Ovary (tissue), 9 donors: ENCODE measurements around the gene AVPI1. TPM values are rescaled to one million over a fixed set of nuclear protein-coding genes. Genes with fewer than 3 reads are reported as not detected.
A peak's percentile ranks its signal among the peaks of the same experiment; 100 is the strongest.

Source experiments
- DNase-seq, 5 donors: peaks; one replicate each; pipeline ENCODE4 v3.0.0-alpha.2; 2019 to 2020
- H3K27ac ChIP-seq, 2 donors: fragments of 200-600 bp; one replicate each; pipeline versions ENCODE4 v1.5.1 to v1.8.0; 2019 to 2022
- H3K27me3 ChIP-seq: fragments of 200-600 bp; one replicate; pipeline ENCODE4 v1.8.0; 2022
- H3K36me3 ChIP-seq: fragments of 200-600 bp; sonication (generic); one replicate; pipeline ENCODE4 v1.5.1; 2019
- H3K4me1 ChIP-seq: one replicate; pipeline ENCODE4 v1.8.1; 2013; ENCODE audit warnings: mild to moderate bottlenecking, moderate library complexity; ENCODE audit not compliant: insufficient read depth
- H3K4me3 ChIP-seq: fragments of 200-600 bp; sonication (generic); one replicate; pipeline ENCODE4 v1.5.1; 2017
- H3K9me3 ChIP-seq, 2 donors: fragments of 200-600 bp in 1 of 2; sonication (generic) in 1 of 2; one replicate each; pipeline versions ENCODE4 v1.5.1 to v1.8.1; 2013 to 2019; ENCODE audit warnings: mild to moderate bottlenecking in 1 of 2, moderate library complexity in 1 of 2
- EP300 ChIP-seq: sonication (generic); formaldehyde crosslinking; IDR thresholded peaks from one replicate; pipeline ENCODE4 v1.6.1; 2017; ENCODE audit warnings: antibody characterized with exemption
- POLR2A ChIP-seq: fragments of 450-650 bp; IDR thresholded peaks from one replicate; pipeline ENCODE4 v1.6.1; 2017; ENCODE audit warnings: antibody characterized with exemption, mild to moderate bottlenecking, moderate library complexity
- WGBS, 3 donors: extraction: QIAGEN DNeasy Blood & Tissue Kit in 1 of 3; methylation state at CpG; one replicate each; pipeline versions ENCODE4 v1.1.5 to v1.1.7; 2013 to 2017; 5-methylcytosine and 5-hydroxymethylcytosine counted together
- intact Hi-C, 4 donors: fragments of 100-400 bp; cut with DNase I; formaldehyde crosslinking; loops; one replicate each; pipeline versions ENCODE4 v1.11.0 to v1.15.1; 2022 to 2023
- polyA plus RNA-seq, 2 donors: library from polyadenylated mRNA; stranded (reverse); fragments of 200-250 nt in 1 of 2; fragments of 350-450 nt in 1 of 2; fragmentation: Illumina TruSeq in 1 of 2; extraction: RNeasy Lipid Tissue Mini Kit (QIAGEN cat#74804) in 1 of 2; gene quantifications; one replicate each; pipeline ENCODE4 v1.2.3, GENCODE V29; 2013 to 2014
- total RNA-seq, 7 donors: library from RNA; depleted of rRNA in 2 of 7; stranded (reverse); fragments of >200 nt in 2 of 7; fragmentation: NEBNext Ultra II Directional in 3 of 7; extraction: Animal tissue kit (Norgen Biotek cat#: 25700) in 3 of 7; gene quantifications; one replicate each; pipeline versions ENCODE4 v1.1.0 to v1.2.4, GENCODE V29; 2016 to 2023
- TF ChIP-seq, protein P1 (sequence below), 3 donors: fragments of 450-650 bp in 2 of 3; fragments of 200-600 bp in 1 of 3; IDR thresholded peaks; one replicate each; pipeline versions ENCODE4 v1.5.1 to v1.8.0; 2016 to 2022; ENCODE audit warnings: antibody characterized with exemption in 3 of 3, mild to moderate bottlenecking in 1 of 3
- donor health status: DM: no; HTN: no; CAD: no; lungs with moderate emphysema.
- donor health status: DM: no; HTN: no; CAD: no.
- donor health status: Bipolar disorder and iron deficiency.
- donor health status: DM: yes; HTN: yes; CAD: no.
- donor health status: DM: no; HTN: no; CAD: no.
- donor health status: DM: yes; HTN: yes; CAD: no.

The AVPI1 gene
- total and polyA plus RNA-seq, 9 donors: 12.0 to 139 (median 29.8) TPM

DNA sequence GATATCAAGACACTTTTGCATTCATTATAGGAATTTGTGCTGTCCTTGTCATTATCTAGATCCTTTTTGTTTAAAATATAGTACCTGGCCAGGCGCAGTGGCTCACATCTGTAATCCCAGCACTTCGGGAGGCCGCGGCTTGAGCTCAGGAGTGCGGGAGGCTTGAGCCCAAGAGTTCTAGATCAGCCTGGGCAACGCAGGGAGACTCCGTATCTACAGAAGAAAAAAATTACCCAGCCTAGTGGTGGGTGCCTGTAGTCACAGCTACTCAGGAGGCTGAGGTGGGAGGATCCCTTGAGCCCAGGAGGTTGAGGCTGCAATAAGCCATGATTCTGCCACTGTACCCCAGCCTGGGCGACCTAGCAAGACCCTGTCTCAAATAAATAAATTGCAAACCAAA, 53.1 kb downstream of the AVPI1 start:
- WGBS, 3 donors: 78 to 91% (median 85%) methylated on average over 8 of the region's 8 CpGs
- Histone ChIP-seq H3K36me3 (no peaks in the 10 kb centered on the region), H3K4me1 (peaks cover 2% of the 10 kb centered on the region), H3K9me3 (no peaks in the 10 kb centered on the region), H3K27ac (peak overlapping the region in 1 of 2 donors; percentile 10), H3K4me3 (peak overlapping the region; percentile 67), H3K27me3 (no peaks in the 10 kb centered on the region)
- no peak for TF ChIP-seq EP300
- TF ChIP-seq, protein P1, sequence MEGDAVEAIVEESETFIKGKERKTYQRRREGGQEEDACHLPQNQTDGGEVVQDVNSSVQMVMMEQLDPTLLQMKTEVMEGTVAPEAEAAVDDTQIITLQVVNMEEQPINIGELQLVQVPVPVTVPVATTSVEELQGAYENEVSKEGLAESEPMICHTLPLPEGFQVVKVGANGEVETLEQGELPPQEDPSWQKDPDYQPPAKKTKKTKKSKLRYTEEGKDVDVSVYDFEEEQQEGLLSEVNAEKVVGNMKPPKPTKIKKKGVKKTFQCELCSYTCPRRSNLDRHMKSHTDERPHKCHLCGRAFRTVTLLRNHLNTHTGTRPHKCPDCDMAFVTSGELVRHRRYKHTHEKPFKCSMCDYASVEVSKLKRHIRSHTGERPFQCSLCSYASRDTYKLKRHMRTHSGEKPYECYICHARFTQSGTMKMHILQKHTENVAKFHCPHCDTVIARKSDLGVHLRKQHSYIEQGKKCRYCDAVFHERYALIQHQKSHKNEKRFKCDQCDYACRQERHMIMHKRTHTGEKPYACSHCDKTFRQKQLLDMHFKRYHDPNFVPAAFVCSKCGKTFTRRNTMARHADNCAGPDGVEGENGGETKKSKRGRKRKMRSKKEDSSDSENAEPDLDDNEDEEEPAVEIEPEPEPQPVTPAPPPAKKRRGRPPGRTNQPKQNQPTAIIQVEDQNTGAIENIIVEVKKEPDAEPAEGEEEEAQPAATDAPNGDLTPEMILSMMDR (IDR thresholded peaks at IDR 0.05): peak in 1 of 3 donors; percentile 18
- intact Hi-C loops: no loop called here
- peak in 1 of 5 donors; percentile 30 for DNase-seq

DNA sequence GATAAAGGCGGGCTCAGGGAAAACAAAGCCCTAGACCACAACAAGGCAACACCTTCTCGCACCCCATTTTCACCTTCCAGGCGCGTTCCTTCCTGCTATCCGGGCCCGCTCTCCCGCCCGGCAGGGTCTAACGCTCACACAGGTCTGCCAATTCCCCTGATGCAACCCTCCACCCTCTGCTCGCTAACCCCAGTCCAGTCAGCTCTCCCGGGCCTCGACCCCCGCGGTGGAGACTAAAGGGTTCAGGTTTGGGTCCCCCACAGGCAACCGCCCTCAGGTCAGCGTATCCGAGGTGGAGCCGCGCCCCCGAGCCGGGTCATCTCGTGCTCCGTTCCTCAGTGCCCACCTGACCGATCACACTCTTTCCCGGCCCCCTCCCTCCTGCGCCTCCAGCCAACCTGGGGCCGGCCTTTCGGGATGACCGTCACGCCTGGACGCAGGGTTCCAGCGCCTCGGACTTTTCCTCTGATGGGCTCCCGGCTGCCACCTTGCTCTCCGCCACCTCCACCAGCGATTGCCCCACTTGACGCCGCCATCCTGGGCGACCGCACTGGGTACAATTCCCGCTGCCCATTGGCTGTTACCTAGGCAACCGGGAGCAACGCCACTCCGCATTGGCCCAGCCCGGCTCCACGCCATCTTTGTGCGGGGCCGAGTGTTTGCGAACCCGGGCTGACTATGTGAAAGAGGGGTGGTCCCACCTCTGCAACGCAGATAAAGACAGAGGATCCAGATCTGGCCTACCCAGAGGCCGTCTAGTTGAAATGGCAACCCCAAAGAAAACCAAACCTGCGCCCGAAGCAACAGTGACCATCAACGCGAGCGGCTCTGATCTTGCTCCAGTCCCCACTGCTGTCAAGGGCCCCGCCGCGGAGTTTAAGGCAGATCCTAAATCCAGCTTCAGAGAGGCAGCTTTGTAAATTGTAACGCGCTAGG, 53.8 kb downstream of the AVPI1 start, which contains the start of gene MORN4:
MORN4 (minus strand) TSS at position 552 of the 936 bp plus-strand sequence. CDS start 13,847 bp downstream, outside the sequence.
- no peaks in the 10 kb centered on the region for H3K9me3 ChIP-seq
- peak; percentile 93 to 96 (median 94) for DNase-seq
- no peaks in the 10 kb centered on the region for H3K36me3 ChIP-seq
- TF ChIP-seq EP300 (no peak), POLR2A (no peak)
- TF ChIP-seq, protein P1 (IDR thresholded peaks at IDR 0.05): no peak
- peak within 1 kb of the TSS in 1 of 2 donors; percentile 10 for H3K27ac ChIP-seq
- H3K4me1 ChIP-seq: peaks cover 2% of the 10 kb centered on the region
- intact Hi-C loops: no loop called here
- H3K27me3 ChIP-seq: no peaks in the 10 kb centered on the region
- H3K4me3 ChIP-seq: peak within 1 kb of the TSS; percentile 67
- 2 to 4% (median 4%) methylated on average over 55 to 62 of the region's 62 CpGs for WGBS, 3 donors

DNA sequence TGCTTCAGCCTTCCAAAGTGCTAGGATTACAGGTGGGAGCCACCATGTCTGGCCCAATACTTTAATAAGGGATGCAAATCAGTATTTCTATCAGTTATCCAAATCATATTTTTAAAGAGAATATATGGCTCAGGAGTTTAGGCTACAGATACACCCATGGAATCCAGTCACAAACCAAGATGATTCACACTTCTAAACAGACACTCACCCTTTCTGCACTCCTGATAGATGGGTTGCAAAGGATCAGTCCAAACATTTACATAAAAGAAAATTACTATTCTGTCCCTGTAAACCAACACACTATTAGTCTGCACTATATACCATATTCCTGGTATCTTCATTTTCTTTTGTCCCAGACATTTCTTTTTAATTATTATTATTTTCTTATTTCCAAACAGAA, 55.9 kb downstream of the AVPI1 start:
- intact Hi-C loops: no loop called here
- H3K9me3 ChIP-seq: no peaks in the 10 kb centered on the region
- no peak overlapping the region for H3K27ac ChIP-seq
- H3K27me3 ChIP-seq: no peaks in the 10 kb centered on the region
- TF ChIP-seq EP300 (no peak), POLR2A (no peak)
- TF ChIP-seq, protein P1 (IDR thresholded peaks at IDR 0.05): no peak
- peaks cover 2% of the 10 kb centered on the region for H3K4me1 ChIP-seq
- H3K4me3 ChIP-seq: no peak overlapping the region
- no peaks in the 10 kb centered on the region for H3K36me3 ChIP-seq
- no peak for DNase-seq

DNA sequence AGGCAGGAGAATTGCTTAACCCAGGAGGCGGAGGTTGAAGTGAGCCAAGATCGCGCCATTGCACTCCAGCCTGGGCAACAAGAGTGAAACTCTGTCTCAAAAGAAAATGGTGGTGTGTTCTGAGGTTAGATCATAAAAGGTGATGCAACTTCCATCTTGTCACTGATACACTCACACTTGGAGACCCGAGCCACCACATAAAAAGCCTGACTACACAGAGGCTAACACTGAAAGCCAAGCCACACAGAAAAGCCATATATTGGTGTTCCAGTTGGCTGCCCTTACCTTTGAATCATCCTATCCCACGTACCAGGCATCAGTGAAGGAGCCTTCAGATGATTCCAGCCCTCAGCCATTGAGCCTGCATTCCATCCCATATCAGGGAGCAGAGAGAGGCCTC, 57.8 kb downstream of the AVPI1 start:
- intact Hi-C loops: no loop called here

More for the DNA sequence above, 57.8 kb downstream of the AVPI1 start:
- Histone ChIP-seq H3K36me3 (no peaks in the 10 kb centered on the region), H3K4me3 (no peak overlapping the region), H3K27me3 (no peaks in the 10 kb centered on the region), H3K9me3 (no peaks in the 10 kb centered on the region), H3K4me1 (peaks cover 2% of the 10 kb centered on the region), H3K27ac (no peak overlapping the region)
- DNase-seq: no peak
- WGBS, 3 donors: 93 to 98% (median 98%) methylated on average over 5 of the region's 5 CpGs
- TF ChIP-seq, protein P1 (IDR thresholded peaks at IDR 0.05): no peak
- TF ChIP-seq EP300 (no peak), POLR2A (no peak)
